ENCODE measurements around the gene SLC25A44. TPM values are rescaled to one million over a fixed set of nuclear protein-coding genes. Genes with fewer than 3 reads are reported as not detected.

Gene SLC25A44
- total and polyA plus RNA-seq, 2 of the 8 experiments (the other 6 are each of a cell fraction or from before 2014, with no cell fraction given) = 23.4 to 32.1 TPM

DNA sequence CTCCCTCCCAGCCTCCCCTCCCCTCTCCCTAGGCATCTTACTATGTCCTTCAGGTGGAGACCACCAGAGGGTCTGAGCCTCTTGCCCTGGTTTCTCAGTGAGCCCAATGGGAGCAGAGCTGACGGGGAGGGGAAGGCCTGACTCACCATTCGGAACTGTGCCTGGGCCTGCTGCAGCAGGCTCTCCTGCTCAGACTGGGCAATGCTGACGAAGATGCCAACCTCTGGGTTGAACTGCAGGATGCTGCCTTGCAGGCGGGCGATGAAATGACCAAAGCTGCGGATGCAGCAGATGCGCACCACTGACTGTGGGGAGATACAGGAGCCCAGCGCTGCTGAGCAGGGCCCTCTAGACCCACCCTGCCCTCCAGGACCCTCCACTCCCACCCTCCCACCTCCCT, 65.0 kb downstream of the SLC25A44 start:
- H3K4me2 ChIP-seq (ENCODE audit: insufficient read depth in 1 of 2, low read depth in 2 of 2, low read length in 2 of 2) = no peak overlapping the region
- no peak overlapping the region for H3K23ac ChIP-seq (ENCODE audit: insufficient read length)
- no peak overlapping the region for H4K8ac ChIP-seq (ENCODE audit: extremely low read depth, insufficient read depth, low read length)
- no peak overlapping the region for H3K9ac ChIP-seq (replicated peaks in 1 of 4; ENCODE audit: extremely low read depth in 1 of 4, low read depth in 3 of 4, low read length in 3 of 4)
- no peaks in the 10 kb centered on the region; the same call in 1 of the 2 replicates for H3K79me1 ChIP-seq (ENCODE audit: low read depth, low read length)
- no peak overlapping the region for H2BK5ac ChIP-seq (ENCODE audit: low read depth, low read length)
- H3K18ac ChIP-seq (ENCODE audit: extremely low read depth, low read length) = no peak overlapping the region
- H2BK12ac ChIP-seq (ENCODE audit: low read depth, low read length) = no peak overlapping the region
- no peaks in the 10 kb centered on the region for H3K4me1 ChIP-seq (replicated peaks in 1 of 4; ENCODE audit: control insufficient read depth in 3 of 4, insufficient read depth in 4 of 4, low read length in 3 of 4)
- H2BK15ac ChIP-seq (ENCODE audit: low read length) = no peak overlapping the region
- H3K4me3 ChIP-seq (ENCODE audit: extremely low read depth in 1 of 4, insufficient read depth in 2 of 4, low read depth in 3 of 4, low read length in 4 of 4) = no peak overlapping the region
- no peak overlapping the region for H2AK5ac ChIP-seq (ENCODE audit: low read depth, low read length)
- H3K79me2 ChIP-seq (ENCODE audit: control insufficient read depth in 1 of 2, insufficient read depth in 2 of 2, low read length in 2 of 2) = no peaks in the 10 kb centered on the region
- POLR2A ChIA-PET (ENCODE audit: partially characterized antibody) = interaction anchor here (1.1 to 5.3 kb wide), 7 partner anchors 6 to 24 kb away, joined by 3 to 30 read pairs (median 10); partner anchors contain the start of gene SMG5
- H2AFZ ChIP-seq (ENCODE audit: low read length) = no peak overlapping the region
- WGBS, 2 experiments (ENCODE audit: extremely low coverage in 1 of 2, insufficient coverage in 1 of 2, insufficient read length in 1 of 2, insufficient replicate concordance in 2 of 2, low coverage in 1 of 2, low lambda C conversion rate in 2 of 2, missing lambda C conversion rate in 1 of 2) = 94% methylated on average over 8 of the region's 8 CpGs; no CpG with 5 or more reads in 1 of the 2 experiments
- H3K9me3 ChIP-seq (ENCODE audit: insufficient read depth in 2 of 2, low read depth in 1 of 2, low read length in 1 of 2) = no peaks in the 10 kb centered on the region
- peaks cover 0 to 3% of the 10 kb centered on the region in 2 experiments for H4K20me1 ChIP-seq (replicated peaks in 1 of 2; ENCODE audit: control insufficient read depth in 1 of 2, insufficient read depth in 2 of 2, low read length in 2 of 2)
- H4K91ac ChIP-seq (replicated peaks; ENCODE audit: insufficient read length, low read length) = no peak overlapping the region
- no peak overlapping the region for H2BK120ac ChIP-seq (replicated peaks; ENCODE audit: low read depth, low read length)
- no peak overlapping the region for H3K14ac ChIP-seq (ENCODE audit: insufficient read length)
- CTCF ChIA-PET (ENCODE audit: partially characterized antibody) = interaction anchor here (1.5 to 47.2 kb wide), 6 partner anchors 11 to 118 kb away, joined by 3 to 1265 read pairs (median 10); partner anchors contain the start of genes PAQR6 and SEMA4A
- H3K27ac ChIP-seq (ENCODE audit: low read depth, low read length) = no peak overlapping the region
- no peak for TF ChIP-seq HDAC6 (IDR thresholded peaks at IDR 0.05; ENCODE audit: low read depth, low read length)
- TF ChIP-seq TAF7 (optimal IDR thresholded peaks at IDR 0.05; ENCODE audit: borderline replicate concordance, low read depth, low read length) = no peak
- H2BK20ac ChIP-seq (ENCODE audit: low read length) = no peak overlapping the region
- DNase-seq (ENCODE audit: low read depth in 1 of 2, low spot score in 2 of 2) (no peak), FAIRE-seq (no peak)
- H3K56ac ChIP-seq (replicated peaks; ENCODE audit: insufficient read length, low read depth, low read length) = no peak overlapping the region
- no peaks in the 10 kb centered on the region for H3K23me2 ChIP-seq (ENCODE audit: low read depth, low read length)
- H3K4ac ChIP-seq (replicated peaks; ENCODE audit: insufficient read length, low read depth, low read length) = no peak overlapping the region
- H3K36me3 ChIP-seq (ENCODE audit: control insufficient read depth in 2 of 4, insufficient read depth in 4 of 4, low read length in 3 of 4) = peaks cover 53 to 82% (median 71%) of the 10 kb centered on the region in 4 experiments
- no peak overlapping the region for H4K5ac ChIP-seq (ENCODE audit: insufficient read length, low read depth, low read length)
- H3K27me3 ChIP-seq (replicated peaks in 1 of 4; ENCODE audit: control insufficient read depth in 3 of 4, extremely low read depth in 1 of 4, insufficient read depth in 3 of 4, low read length in 3 of 4) = no peaks in the 10 kb centered on the region
